Right lobe of liver (tissue), 6 donors: ENCODE measurements around the gene ZSCAN4. TPM values are rescaled to one million over a fixed set of nuclear protein-coding genes. Genes with fewer than 3 reads are reported as not detected.

Experiments
- ATAC-seq, 4 donors: fragments of 200-7000 bp; cut with Tn5 transposase; one replicate each; pipeline ENCODE4 v1.9.1; 2020; ENCODE audit warnings: mild to moderate bottlenecking in 4 of 4, moderate library complexity in 4 of 4
- DNase-seq, 3 donors: peaks; one replicate each; pipeline ENCODE4 v3.0.0-alpha.2; 2020
- H3K27ac ChIP-seq, 3 donors: fragments of 200-600 bp; one replicate each; pipeline ENCODE4 v1.8.0; 2022
- H3K27me3 ChIP-seq, 2 donors: fragments of 200-600 bp; one replicate each; pipeline ENCODE4 v1.8.0; 2022
- H3K36me3 ChIP-seq, 4 donors: fragments of 200-600 bp; sonication (generic) in 1 of 4; one replicate each; pipeline versions ENCODE4 v1.5.1 to v1.8.0; 2017 to 2022; ENCODE audit warnings: control low read depth in 1 of 4
- H3K4me1 ChIP-seq, 4 donors: fragments of 200-600 bp; sonication (generic) in 1 of 4; one replicate each; pipeline versions ENCODE4 v1.5.1 to v1.8.0; 2017 to 2022; ENCODE audit warnings: control low read depth in 1 of 4
- H3K4me3 ChIP-seq, 3 donors: fragments of 200-600 bp; one replicate each; pipeline ENCODE4 v1.8.0; 2022
- H3K9me3 ChIP-seq, 4 donors: fragments of 200-600 bp; sonication (generic) in 1 of 4; one replicate each; pipeline versions ENCODE4 v1.5.1 to v1.8.0; 2017 to 2022; ENCODE audit warnings: control low read depth in 1 of 4
- POLR2A ChIP-seq: fragments of 450-650 bp; IDR thresholded peaks from one replicate; pipeline ENCODE4 v1.6.1; 2017; ENCODE audit warnings: antibody characterized with exemption, mild to moderate bottlenecking
- WGBS: methylation state at CpG from one replicate; pipeline ENCODE4 v1.1.6; 2018; ENCODE audit warnings: low coverage, low lambda C conversion rate; ENCODE audit not compliant: insufficient coverage; ENCODE audit errors: missing lambda C conversion rate; 5-methylcytosine and 5-hydroxymethylcytosine counted together
- intact Hi-C, 2 donors: fragments of 100-400 bp; cut with DNase I; formaldehyde crosslinking; loops; one replicate each; pipeline versions ENCODE4 v1.11.2 to v1.14.1; 2022
- total RNA-seq, 6 experiments: library from RNA; depleted of rRNA in 2 of 6; stranded (reverse); fragments of >200 nt in 2 of 6; fragmentation: NEBNext Ultra II Directional in 3 of 6; extraction: Animal tissue kit (Norgen Biotek cat#: 25700) in 3 of 6; gene quantifications; one replicate each; pipeline versions ENCODE4 v1.1.0 to v1.2.4, GENCODE V29; 2016 to 2023
- TF ChIP-seq, protein P1 (sequence below), 4 donors: fragments of 200-600 bp in 3 of 4; fragments of 450-650 bp in 1 of 4; IDR thresholded peaks; one replicate each; pipeline versions ENCODE4 v1.5.1 to v1.8.0; 2016 to 2022; ENCODE audit warnings: antibody characterized with exemption in 4 of 4, mild to moderate bottlenecking in 2 of 4
- donor health status: DM: no; HTN: yes; CAD: no.
- donor health status: DM: no; HTN: no; CAD: no.
- donor health status: DM: no; HTN: no; CAD: no.
- donor health status: DM: no; HTN: yes; CAD: no.
- donor health status: DM: no; HTN: yes; CAD: no.

Gene ZSCAN4
- total RNA-seq, 6 experiments from 2014 or later = not detected

- H3K4me3 ChIP-seq = no peak overlapping the region
- no peaks in the 10 kb centered on the region for H3K36me3 ChIP-seq
- no peaks in the 10 kb centered on the region for H3K9me3 ChIP-seq
- no peak overlapping the region for H3K27ac ChIP-seq
- intact Hi-C loops = no loop called here
- no peaks in the 10 kb centered on the region for H3K27me3 ChIP-seq
- no peak for DNase-seq
- no peak for TF ChIP-seq POLR2A
- TF ChIP-seq, protein P1, sequence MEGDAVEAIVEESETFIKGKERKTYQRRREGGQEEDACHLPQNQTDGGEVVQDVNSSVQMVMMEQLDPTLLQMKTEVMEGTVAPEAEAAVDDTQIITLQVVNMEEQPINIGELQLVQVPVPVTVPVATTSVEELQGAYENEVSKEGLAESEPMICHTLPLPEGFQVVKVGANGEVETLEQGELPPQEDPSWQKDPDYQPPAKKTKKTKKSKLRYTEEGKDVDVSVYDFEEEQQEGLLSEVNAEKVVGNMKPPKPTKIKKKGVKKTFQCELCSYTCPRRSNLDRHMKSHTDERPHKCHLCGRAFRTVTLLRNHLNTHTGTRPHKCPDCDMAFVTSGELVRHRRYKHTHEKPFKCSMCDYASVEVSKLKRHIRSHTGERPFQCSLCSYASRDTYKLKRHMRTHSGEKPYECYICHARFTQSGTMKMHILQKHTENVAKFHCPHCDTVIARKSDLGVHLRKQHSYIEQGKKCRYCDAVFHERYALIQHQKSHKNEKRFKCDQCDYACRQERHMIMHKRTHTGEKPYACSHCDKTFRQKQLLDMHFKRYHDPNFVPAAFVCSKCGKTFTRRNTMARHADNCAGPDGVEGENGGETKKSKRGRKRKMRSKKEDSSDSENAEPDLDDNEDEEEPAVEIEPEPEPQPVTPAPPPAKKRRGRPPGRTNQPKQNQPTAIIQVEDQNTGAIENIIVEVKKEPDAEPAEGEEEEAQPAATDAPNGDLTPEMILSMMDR (IDR thresholded peaks at IDR 0.05) = no peak
- no peak for ATAC-seq
- no peaks in the 10 kb centered on the region for H3K4me1 ChIP-seq
- WGBS = 56% methylated on average over 5 of the region's 6 CpGs
Observed at GRCh38 chr19:57648331-57649003, 20.3 kb upstream of the ZSCAN4 start.

DNA sequence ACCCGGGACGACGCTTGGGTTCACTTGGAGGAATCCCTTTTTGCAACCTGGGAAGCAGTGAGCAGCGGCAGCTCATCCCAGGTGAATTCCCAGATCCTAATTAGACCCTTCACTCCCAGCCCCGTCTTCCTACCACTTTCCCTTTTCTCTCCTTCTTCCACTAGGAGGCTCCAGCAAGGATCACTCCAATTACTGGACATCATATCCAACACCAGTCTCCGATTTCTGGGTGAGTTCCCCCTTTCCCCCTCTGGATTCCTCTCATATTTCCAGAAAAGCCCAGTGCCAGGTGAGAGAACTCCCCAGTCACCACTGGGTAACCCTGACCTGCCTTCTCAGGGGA is 17.1 kb upstream of the ZSCAN4 start:
- Histone ChIP-seq H3K4me3 (no peak overlapping the region), H3K4me1 (no peaks in the 10 kb centered on the region), H3K27ac (no peak overlapping the region), H3K36me3 (no peaks in the 10 kb centered on the region), H3K27me3 (no peaks in the 10 kb centered on the region), H3K9me3 (no peaks in the 10 kb centered on the region)
- intact Hi-C loops = no loop called here
- no peak for TF ChIP-seq POLR2A
- DNase-seq = no peak
- WGBS = 38% methylated on average over 6 of the region's 6 CpGs
- ATAC-seq = no peak

DNA sequence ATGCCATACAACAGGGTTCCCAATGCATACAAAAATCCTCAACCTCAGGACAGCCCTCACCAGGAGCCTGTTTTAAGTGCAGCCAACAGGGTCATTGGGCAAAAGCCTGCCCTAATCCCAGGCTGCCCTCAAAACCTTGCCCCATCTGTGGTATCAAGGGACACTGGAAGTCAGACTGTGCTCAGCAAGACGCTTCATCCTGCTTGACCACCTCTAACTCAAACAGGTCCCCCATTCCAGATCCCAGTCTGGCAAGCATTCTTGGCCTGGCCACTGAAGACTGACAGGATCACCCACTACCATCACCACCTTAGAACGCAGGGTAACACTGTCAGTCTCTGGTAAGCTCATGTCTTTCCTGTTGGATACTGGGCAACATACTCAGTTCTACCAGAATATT is 15.0 kb upstream of the ZSCAN4 start:
- intact Hi-C loops = no loop called here
- Histone ChIP-seq H3K27ac (no peak overlapping the region), H3K9me3 (no peaks in the 10 kb centered on the region), H3K4me3 (no peak overlapping the region), H3K4me1 (no peaks in the 10 kb centered on the region), H3K27me3 (no peaks in the 10 kb centered on the region), H3K36me3 (no peaks in the 10 kb centered on the region)
- DNase-seq = no peak
- WGBS = 67% methylated on average over 1 of the region's 2 CpGs
- no peak for TF ChIP-seq POLR2A
- TF ChIP-seq, protein P1 (IDR thresholded peaks at IDR 0.05) = no peak
- no peak for ATAC-seq

DNA sequence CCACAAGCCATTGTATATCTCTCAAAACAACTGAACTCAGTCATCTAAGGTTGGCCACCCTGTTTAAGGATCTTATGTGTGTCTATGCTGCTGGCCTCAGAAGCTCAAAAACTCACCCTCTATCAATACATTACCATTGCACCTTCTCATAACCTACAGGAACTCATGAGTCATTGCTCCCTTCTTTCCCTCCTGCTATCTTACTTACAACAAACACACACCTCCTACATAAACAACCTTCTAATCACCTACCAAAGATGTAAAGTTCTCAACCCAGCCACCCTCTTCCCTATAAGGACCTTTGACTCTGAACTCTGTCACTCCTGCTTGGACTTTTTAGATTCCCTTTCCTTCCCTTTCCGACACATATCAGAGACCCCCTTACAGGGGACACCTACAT is 13.3 kb upstream of the ZSCAN4 start:
- H3K9me3 ChIP-seq = no peaks in the 10 kb centered on the region
- ATAC-seq = no peak
- WGBS = 33% methylated on average over 1 of the region's 1 CpG

DNA sequence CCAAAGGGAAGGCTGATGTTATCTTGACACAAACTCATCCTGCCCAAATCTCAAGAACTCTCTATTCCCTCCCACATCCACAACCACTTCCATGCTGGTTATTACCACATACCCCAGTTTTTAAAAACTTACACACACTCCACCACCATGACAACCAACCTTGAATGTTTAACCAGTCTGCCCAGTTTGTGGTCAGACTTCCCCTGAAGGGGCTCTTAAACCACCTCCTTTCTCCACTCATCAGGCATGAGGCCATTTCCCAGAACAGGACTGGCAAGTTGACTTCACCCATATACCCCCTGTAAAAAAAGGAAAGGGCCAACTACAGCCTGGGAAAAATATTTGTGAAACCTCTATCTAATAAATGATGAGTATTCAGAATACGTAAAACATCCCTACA is 12.4 kb upstream of the ZSCAN4 start:
- TF ChIP-seq POLR2A = no peak
- TF ChIP-seq, protein P1 (IDR thresholded peaks at IDR 0.05) = no peak
- H3K27me3 ChIP-seq = no peaks in the 10 kb centered on the region
- no peaks in the 10 kb centered on the region for H3K4me1 ChIP-seq
- 50% methylated on average over 1 of the region's 1 CpG for WGBS
- no peak overlapping the region for H3K4me3 ChIP-seq
- intact Hi-C loops = no loop called here
- DNase-seq (no peak), ATAC-seq (no peak)
- no peak overlapping the region for H3K27ac ChIP-seq
- no peaks in the 10 kb centered on the region for H3K36me3 ChIP-seq
- H3K9me3 ChIP-seq = no peaks in the 10 kb centered on the region

More for the DNA sequence above, 13.3 kb upstream of the ZSCAN4 start:
- Histone ChIP-seq H3K4me1 (no peaks in the 10 kb centered on the region), H3K27me3 (no peaks in the 10 kb centered on the region), H3K4me3 (no peak overlapping the region), H3K36me3 (no peaks in the 10 kb centered on the region), H3K27ac (no peak overlapping the region)
- intact Hi-C loops = no loop called here
- TF ChIP-seq POLR2A = no peak
- TF ChIP-seq, protein P1 (IDR thresholded peaks at IDR 0.05) = no peak
- DNase-seq = no peak
